Measurements from ENCODE around the gene PMEL. TPM values are rescaled to one million over a fixed set of nuclear protein-coding genes. Genes with fewer than 3 reads are reported as not detected.
"Not testable (repeated sequence)": the region's sequence is repeated elsewhere in the genome, so short reads cannot be mapped to it uniquely, and the experiment has no call there.

The PMEL gene
- total RNA-seq, result 1 to 10 TPM; 2.0 to 5.0 TPM
- long read RNA-seq, partial matches to known transcripts, result 0 of 2 reads
- long read RNA-seq, other reads (novel, unspliced or antisense), result 0 of 2 reads

- intact Hi-C loops (cut with DNase I, micrococcal nuclease), result no loop called here
- no peak for DNase-seq
- peak; percentile 23 for ATAC-seq
Observed at GRCh38 chr12:55965941-55966407, at the start of gene PMEL. Gene PMEL, minus strand, starts transcription at chr12:55966042. Its CDS starts 31 bp downstream, at chr12:55966011.

- ATAC-seq (peak; percentile 36), DNase-seq (no peak)
- intact Hi-C loops (cut with DNase I, micrococcal nuclease), result no loop called here
Observed at GRCh38 chr12:56014205-56014604, 48.4 kb upstream of the PMEL start.

- no peak for DNase-seq
- intact Hi-C loops (cut with DNase I, micrococcal nuclease), result no loop called here
- ATAC-seq, result peak; percentile 50
Observed at GRCh38 chr12:56013482-56013881, 47.6 kb upstream of the PMEL start.

DNA sequence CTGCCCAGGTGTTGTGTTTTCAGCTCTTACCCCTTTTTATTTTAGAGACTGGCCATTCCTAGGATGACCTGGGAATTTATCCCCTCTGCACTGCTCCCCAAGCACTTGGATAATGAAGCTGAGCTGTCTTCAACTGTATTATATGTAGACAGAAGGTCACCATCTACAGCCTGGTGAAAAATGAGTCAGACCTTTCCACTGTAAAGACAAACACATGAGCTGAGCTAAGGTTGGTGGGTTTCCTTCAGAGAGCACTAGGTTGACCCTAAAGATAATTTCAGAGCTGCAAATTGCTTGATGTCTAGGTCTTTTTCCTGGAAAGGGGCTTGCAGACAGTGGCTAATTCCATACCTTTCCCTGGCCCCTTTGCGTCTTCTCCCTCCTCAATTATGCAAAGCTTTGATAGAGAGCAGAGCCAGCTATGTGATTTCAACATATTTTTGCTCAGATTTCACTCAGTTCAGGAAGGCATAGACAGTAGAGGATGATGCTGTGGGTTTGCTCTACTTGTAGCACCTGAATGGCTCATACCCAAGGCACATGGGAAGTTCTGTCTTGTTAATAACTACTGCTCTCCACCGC lies 45.8 kb upstream of the PMEL start:
- ATAC-seq (no peak), DNase-seq (no peak)
- intact Hi-C loops (cut with DNase I, micrococcal nuclease), result no loop called here

DNA sequence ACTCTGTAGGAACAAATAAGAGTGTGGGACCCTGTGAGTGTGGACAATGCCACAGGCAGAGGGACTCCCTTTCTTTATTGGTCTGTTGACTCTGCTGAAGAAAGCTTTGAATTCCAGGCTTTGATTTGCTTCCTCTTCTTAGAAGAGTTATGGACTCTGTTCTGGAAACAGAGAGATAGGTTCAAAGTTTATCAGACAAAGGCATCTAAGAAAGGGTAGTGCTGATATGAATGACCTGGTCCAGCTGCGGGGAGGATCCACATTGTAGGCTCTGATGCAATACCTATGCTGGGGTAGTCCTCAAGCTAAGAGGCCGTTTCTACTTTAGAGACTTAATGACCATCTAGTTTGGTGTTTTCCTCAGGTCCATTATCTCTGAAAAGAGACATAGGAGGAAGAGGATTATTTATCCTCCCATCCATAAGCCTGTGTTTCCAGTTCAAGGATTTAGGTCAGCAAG lies 44.3 kb upstream of the PMEL start:
- DNase-seq (no peak), ATAC-seq (peak; percentile 64)
- intact Hi-C loops (cut with DNase I, micrococcal nuclease), result no loop called here

DNA sequence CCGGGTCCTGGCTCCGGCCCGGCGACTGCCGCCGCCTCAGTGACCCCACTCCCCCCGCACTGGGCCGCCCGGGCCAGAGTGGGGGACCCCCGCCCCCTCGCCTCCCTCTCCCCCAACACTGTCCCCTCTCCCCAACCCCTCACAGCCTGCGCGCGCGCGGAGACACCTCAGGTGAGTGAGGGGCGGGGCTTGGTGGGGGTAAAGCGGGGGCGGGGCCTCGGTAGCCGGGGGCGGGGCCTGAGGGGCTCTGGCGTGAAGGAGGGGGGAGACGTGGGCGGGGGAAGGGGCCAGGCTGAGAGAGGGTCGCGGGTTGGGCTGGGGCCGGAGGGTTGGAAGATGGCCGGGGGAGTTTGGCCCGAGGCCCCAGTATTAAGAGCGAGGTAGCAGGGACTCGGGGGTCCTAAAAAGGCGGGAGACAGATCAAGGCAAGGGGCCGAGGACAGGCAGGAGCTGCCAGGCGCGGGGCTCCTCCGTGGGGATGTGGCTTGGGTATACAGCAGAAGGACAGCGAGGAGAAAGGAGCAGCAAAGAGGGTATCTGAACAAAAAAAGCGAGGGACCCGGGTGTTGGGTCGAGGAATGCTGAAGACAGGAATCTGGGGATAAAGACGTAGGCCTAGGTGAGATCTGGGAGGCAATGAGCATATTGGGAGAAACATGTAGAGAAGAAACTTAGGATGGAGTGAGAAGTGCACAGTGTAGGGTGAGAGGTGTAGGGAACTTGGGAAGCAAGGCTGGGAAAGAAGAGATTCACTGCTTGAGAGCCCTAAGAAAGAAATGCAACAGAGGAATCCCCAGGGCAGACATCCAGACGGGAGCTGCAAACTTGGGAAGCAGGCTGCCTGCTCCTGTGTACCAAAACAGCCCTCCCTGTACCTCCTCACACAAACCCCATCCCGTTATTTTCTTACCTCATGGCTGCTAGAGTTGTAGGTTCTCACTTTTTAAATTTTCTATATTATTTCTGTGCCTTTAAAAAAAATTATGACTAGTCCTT lies 42.0 kb upstream of the PMEL start:
- peak; percentile 75 for ATAC-seq
- DNase-seq, result peak; percentile 47 to 79
- intact Hi-C loops (cut with DNase I, micrococcal nuclease), result no loop called here

- intact Hi-C loops (cut with DNase I, micrococcal nuclease), result no loop called here
- no peak for ATAC-seq
- no peak for DNase-seq
Observed at GRCh38 chr12:56004211-56004610, 38.4 kb upstream of the PMEL start.

DNA sequence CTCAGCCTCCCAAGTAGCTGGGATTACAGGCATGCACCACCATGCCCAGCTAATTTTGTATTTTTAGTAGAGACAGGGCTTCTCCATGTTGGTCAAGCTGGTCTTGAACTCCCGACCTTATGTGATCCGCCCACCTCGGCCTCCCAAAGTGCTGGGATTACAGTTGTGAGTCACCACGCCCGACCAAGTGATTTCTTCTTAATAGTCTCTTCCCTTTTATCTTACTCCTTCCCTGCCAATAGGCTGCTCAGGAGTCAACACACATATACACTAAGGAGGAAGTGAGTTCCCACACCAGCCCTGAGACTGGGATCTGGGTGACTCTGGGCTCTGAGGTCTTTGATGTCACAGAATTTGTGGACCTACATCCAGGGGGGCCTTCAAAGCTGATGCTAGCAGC lies 37.5 kb upstream of the PMEL start:
- intact Hi-C loops (cut with DNase I, micrococcal nuclease); DNase-seq; ATAC-seq: not testable (repeated sequence)

DNA sequence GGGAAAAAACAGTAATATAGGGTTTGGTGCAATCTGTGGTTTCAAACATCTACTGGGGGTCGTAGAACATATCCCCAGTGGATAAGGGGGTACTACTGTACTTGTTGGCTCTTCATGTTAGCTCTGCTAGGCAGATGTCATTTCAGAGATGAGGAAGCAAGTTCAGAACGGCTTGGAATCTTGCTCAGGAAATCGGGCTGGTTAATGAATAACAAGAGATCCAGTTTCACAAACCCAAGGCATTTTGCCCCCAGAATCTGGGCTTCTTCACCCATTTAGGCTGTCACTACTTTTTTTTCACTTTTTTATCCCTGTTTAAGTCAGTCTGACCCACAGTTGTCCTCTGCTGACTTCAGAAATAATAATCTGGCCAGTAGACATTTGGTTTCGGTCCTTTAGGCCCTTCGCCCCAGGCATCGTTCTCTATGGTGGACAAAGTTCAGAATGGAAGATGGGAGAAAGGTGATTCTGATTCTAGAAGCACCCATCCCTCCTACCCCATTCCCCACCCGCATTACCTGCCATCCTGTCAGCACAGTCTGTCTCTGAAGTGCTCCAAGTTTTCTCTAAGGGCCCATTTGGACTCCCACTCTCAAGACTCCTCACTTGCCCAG lies 35.8 kb upstream of the PMEL start:
- ATAC-seq (peak; percentile 26), DNase-seq (no peak)
- intact Hi-C loops (cut with DNase I, micrococcal nuclease), result no loop called here

GRCh38 chr12:55999999-56000540 lies 34.2 kb upstream of the PMEL start:
- DNase-seq, ATAC-seq: not testable (repeated sequence)
- intact Hi-C loops (cut with DNase I, micrococcal nuclease), result loop anchor here in 1 of 2 donors (5.0 kb wide), 1 partner anchor 37 kb away; no protein-coding TSS in a partner anchor

GRCh38 chr12:55999522-55999921 lies 33.7 kb upstream of the PMEL start:
- DNase-seq, ATAC-seq: not testable (repeated sequence)
- intact Hi-C loops (cut with DNase I, micrococcal nuclease), result loop anchor here in 1 of 2 donors (5.0 kb wide), 1 partner anchor 38 kb away; no protein-coding TSS in a partner anchor

GRCh38 chr12:55997535-55997859 lies 31.7 kb upstream of the PMEL start:
- intact Hi-C loops (cut with DNase I, micrococcal nuclease), result loop anchor here in 1 of 2 donors (5.0 kb wide), 1 partner anchor 40 kb away; no protein-coding TSS in a partner anchor
- DNase-seq, result peak; percentile 37 to 40
- ATAC-seq, result peak; percentile 44

DNA sequence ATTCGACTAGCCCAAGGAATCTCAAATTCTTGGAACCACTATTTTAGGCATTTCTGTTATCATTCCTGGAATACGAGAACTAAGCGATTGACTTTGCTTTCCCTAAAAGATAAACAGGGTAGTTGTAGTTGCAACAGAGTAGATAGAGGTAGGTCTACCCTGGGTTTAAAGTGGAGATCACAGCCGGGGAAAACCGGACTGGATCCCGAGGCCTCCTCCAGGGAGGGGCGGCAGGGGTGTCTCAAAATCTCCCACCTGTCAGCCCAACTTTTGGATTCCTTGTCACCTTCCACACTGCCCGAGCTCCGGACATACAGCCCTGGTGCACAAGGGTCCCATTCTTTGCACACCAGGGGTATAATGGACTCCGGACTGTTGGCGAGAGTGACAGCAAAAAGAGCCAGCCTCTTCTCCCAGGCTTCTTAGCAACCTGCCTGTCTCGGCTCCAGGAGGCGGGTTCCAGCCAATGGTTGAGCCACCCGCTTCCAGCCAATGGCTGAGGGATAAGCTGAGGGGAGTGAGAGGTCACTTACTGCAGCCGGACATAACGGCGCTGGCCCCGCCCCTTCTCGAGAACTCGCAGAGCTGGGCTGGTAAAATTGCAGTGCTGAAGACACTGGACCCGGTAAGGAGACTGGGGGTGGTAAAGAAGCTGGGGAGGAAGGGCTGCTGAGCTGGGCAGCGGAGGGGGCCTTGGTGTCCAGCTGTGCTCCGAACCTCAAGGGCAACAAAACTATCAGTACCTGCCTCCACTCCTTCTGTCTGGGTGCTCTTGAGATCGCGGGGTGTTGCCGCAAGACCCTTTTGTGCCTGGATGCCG lies 31.1 kb upstream of the PMEL start, which contains the start of gene SUOX:
Gene SUOX, plus strand, starts transcription at position 562 of the 820 bp plus-strand sequence. CDS start 4,946 bp downstream, outside the sequence.
- intact Hi-C loops (cut with DNase I, micrococcal nuclease), result loop anchor here in 1 of 2 donors (5.0 kb wide), 1 partner anchor 40 kb away; no protein-coding TSS in a partner anchor
- DNase-seq, result peak; percentile 95 to 99
- peak; percentile 94 for ATAC-seq

- DNase-seq, result peak in 1 of 2 donors; percentile 55
- peak; percentile 46 for ATAC-seq
- intact Hi-C loops (cut with DNase I, micrococcal nuclease), result loop anchor here in 1 of 2 donors (5.0 kb wide), 1 partner anchor 41 kb away; no protein-coding TSS in a partner anchor
Observed at GRCh38 chr12:55996201-55996714, 30.4 kb upstream of the PMEL start.

GRCh38 chr12:55995366-55995765 lies 29.5 kb upstream of the PMEL start:
- intact Hi-C loops (cut with DNase I, micrococcal nuclease), result loop anchor here in 1 of 2 donors (5.0 kb wide), 1 partner anchor 42 kb away; no protein-coding TSS in a partner anchor
- ATAC-seq, result no peak
- no peak for DNase-seq

GRCh38 chr12:55993230-55993853 lies 27.5 kb upstream of the PMEL start:
- ATAC-seq (no peak), DNase-seq (no peak)
- intact Hi-C loops (cut with DNase I, micrococcal nuclease), result no loop called here

DNA sequence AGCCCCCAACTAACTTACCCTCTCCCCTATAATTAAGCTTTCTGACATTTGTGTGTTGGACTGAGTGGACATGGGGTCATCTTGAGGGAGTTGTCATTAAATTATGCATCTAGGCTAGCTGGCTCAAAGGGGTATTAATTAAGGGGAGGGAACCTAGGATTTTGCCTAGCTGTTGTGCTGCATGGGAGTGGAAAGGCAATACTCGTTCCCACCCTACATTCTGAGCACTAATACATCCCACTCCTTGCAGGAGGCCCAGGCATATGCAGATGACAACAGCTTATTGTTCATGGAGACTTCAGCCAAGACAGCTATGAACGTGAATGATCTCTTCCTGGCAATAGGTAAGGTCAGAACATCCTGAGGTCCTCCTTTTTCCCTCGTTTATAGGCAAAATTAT lies 25.3 kb upstream of the PMEL start:
- ATAC-seq (no peak), DNase-seq (no peak)
- intact Hi-C loops (cut with DNase I, micrococcal nuclease), result no loop called here

Data from left colon (tissue), 2 donors.